HEK293 (cell line): ENCODE measurements around the gene S100A4.

ENCODE experiments used
- CTCF ChIA-PET: fragments of 350-600 bp; formaldehyde crosslinking; extraction: SDS; loops from one replicate; lab custom pipeline; 2021; ENCODE audit warnings: antibody characterized with exemption; lab: Yijun Ruan, JAX
- POLR2A ChIA-PET: fragments of 300-600 bp; formaldehyde crosslinking; extraction: SDS; loops from one replicate; lab custom pipeline; 2020; ENCODE audit warnings: antibody characterized with exemption, inconsistent platforms; lab: Yijun Ruan, JAX
- H3K27ac ChIP-seq: fragments of 200-500 bp; sonication (Bioruptor generic); 2 replicates; pipeline ENCODE4 v1.5.1; 2014; ENCODE audit warnings: low read depth, low read length, control low read depth, inconsistent platforms; ENCODE audit errors: extremely low read depth
- H3K36me3 ChIP-seq, 2 experiments: fragments of 200-500 bp in 1 of 2; sonication (Bioruptor generic) in 1 of 2; 1 replicate in 1 of 2; 2 replicates in 1 of 2; pipeline ENCODE4 v1.5.1; 2014 to 2017; ENCODE audit warnings: inconsistent platforms in 2 of 2, low read length in 2 of 2; ENCODE audit not compliant: control insufficient read depth in 2 of 2, insufficient read depth in 1 of 2
- H3K4me1 ChIP-seq: fragments of 200-500 bp; sonication (Bioruptor generic); 2 replicates; pipeline ENCODE4 v1.5.1; 2014; ENCODE audit warnings: mild to moderate bottlenecking, low read length, inconsistent platforms; ENCODE audit not compliant: control insufficient read depth, insufficient read depth
- H3K4me3 ChIP-seq: 2 replicates; pipeline ENCODE4 v1.5.1; 2011; ENCODE audit warnings: low read depth, mild to moderate bottlenecking, control low read depth, low read length, moderate library complexity
- H3K9me3 ChIP-seq: fragments of 200-500 bp; sonication (Bioruptor generic); 2 replicates; pipeline ENCODE4 v1.5.1; 2014; ENCODE audit warnings: low read depth, low read length, inconsistent platforms; ENCODE audit not compliant: control insufficient read depth, insufficient read depth
- BCL11B ChIP-seq: fragments of 450-650 bp; formaldehyde crosslinking; IDR thresholded peaks from 2 replicates; pipeline ENCODE4 v1.5.1; 2016; ENCODE audit warnings: low read depth, missing biosample characterization, missing genetic modification characterization
- GLIS1 ChIP-seq: fragments of 450-650 bp; formaldehyde crosslinking; IDR thresholded peaks from 2 replicates; pipeline ENCODE4 v1.5.1; 2016; ENCODE audit warnings: missing biosample characterization, missing genetic modification characterization
- GLIS2 ChIP-seq: fragments of 450-650 bp; formaldehyde crosslinking; IDR thresholded peaks from 2 replicates; pipeline ENCODE4 v1.5.1; 2016; ENCODE audit warnings: missing biosample characterization, missing genetic modification characterization
- ZFHX2 ChIP-seq: fragments of 450-650 bp; formaldehyde crosslinking; conservative IDR thresholded peaks from 2 replicates; pipeline ENCODE4 v1.5.1; 2016; ENCODE audit warnings: missing biosample characterization, missing genetic modification characterization
- ZIC2 ChIP-seq: fragments of 450-650 bp; formaldehyde crosslinking; IDR thresholded peaks from 2 replicates; pipeline ENCODE4 v1.5.1; 2016; ENCODE audit warnings: missing biosample characterization, missing genetic modification characterization
- ZNF341 ChIP-seq: fragments of 450-650 bp; formaldehyde crosslinking; IDR thresholded peaks from 2 replicates; pipeline ENCODE4; 2016; ENCODE audit warnings: low read depth, missing biosample characterization, missing genetic modification characterization
- ZNF416 ChIP-seq: fragments of 450-650 bp; formaldehyde crosslinking; IDR thresholded peaks from 2 replicates; pipeline ENCODE4 v1.5.1; 2016; ENCODE audit warnings: missing biosample characterization, missing genetic modification characterization
- ZNF529 ChIP-seq: fragments of 450-650 bp; formaldehyde crosslinking; IDR thresholded peaks from 2 replicates; pipeline ENCODE4 v1.5.1; 2017; ENCODE audit warnings: missing genetic modification characterization, missing biosample characterization; ENCODE audit not compliant: insufficient replicate concordance
- ZNF610 ChIP-seq: fragments of 450-650 bp; formaldehyde crosslinking; IDR thresholded peaks from 2 replicates; pipeline ENCODE4 v1.5.1; 2016; ENCODE audit warnings: missing biosample characterization, missing genetic modification characterization, borderline replicate concordance
- ZNF777 ChIP-seq: fragments of 450-650 bp; formaldehyde crosslinking; IDR thresholded peaks from 2 replicates; pipeline ENCODE4 v1.5.1; 2017; ENCODE audit warnings: missing biosample characterization, missing genetic modification characterization, borderline replicate concordance
- TF ChIP-seq, protein P1 (sequence below): fragments of 450-650 bp; formaldehyde crosslinking; IDR thresholded peaks from 2 replicates; pipeline ENCODE4 v1.5.1; 2017; ENCODE audit warnings: missing biosample characterization, missing genetic modification characterization
- TF ChIP-seq, protein P2 (sequence below): fragments of 450-650 bp; formaldehyde crosslinking; IDR thresholded peaks from 2 replicates; pipeline ENCODE4 v1.5.1; 2016; ENCODE audit warnings: missing biosample characterization, missing genetic modification characterization
- TF ChIP-seq, protein P3 (sequence below): fragments of 450-650 bp; formaldehyde crosslinking; IDR thresholded peaks from 2 replicates; pipeline ENCODE4 v1.5.1; 2016; ENCODE audit warnings: missing biosample characterization, missing genetic modification characterization
- TF ChIP-seq, protein P4 (sequence below): fragments of 450-650 bp; formaldehyde crosslinking; conservative IDR thresholded peaks from 2 replicates; pipeline ENCODE4 v1.5.1; 2016; ENCODE audit warnings: low read depth, missing biosample characterization, missing genetic modification characterization

The S100A4 gene

DNA sequence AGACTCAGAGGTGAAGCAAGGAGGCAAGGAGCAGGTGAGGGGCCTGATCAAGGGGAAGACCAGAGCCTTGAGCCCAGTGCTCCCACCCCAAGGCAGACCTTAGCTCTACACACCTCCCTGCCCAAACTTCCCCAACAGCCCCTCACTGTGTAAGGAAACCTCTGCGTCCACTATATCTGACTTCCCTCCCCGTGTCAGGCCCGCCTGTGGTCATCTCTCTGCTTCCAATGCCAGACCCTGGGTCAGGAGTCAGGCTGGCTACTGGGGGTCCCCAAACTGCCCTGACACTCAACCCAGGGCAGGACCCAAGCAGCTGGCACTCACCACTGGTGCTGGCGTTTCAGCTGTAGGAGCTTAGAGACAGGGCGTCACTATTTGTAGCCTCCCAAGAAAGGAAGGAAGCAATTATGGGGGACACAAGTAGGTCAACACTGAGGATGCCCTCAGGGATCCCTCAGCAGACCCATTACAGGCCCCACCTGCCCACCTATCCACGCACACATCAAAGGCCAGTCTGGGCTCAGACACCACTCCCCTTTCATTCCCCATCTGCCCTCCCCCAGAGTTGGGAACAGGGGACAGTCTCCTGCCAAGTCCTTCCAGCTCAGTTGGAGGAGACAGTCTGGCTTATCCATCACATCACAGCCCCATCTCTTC, 4.3 kb upstream of the S100A4 start:
- POLR2A ChIA-PET, result interaction anchor here (1.0 kb wide), 1 partner anchor 16 kb away, joined by 3 read pairs; the partner anchor contains the start of gene S100A2
- H3K4me1 ChIP-seq, result no peaks in the 10 kb centered on the region

DNA sequence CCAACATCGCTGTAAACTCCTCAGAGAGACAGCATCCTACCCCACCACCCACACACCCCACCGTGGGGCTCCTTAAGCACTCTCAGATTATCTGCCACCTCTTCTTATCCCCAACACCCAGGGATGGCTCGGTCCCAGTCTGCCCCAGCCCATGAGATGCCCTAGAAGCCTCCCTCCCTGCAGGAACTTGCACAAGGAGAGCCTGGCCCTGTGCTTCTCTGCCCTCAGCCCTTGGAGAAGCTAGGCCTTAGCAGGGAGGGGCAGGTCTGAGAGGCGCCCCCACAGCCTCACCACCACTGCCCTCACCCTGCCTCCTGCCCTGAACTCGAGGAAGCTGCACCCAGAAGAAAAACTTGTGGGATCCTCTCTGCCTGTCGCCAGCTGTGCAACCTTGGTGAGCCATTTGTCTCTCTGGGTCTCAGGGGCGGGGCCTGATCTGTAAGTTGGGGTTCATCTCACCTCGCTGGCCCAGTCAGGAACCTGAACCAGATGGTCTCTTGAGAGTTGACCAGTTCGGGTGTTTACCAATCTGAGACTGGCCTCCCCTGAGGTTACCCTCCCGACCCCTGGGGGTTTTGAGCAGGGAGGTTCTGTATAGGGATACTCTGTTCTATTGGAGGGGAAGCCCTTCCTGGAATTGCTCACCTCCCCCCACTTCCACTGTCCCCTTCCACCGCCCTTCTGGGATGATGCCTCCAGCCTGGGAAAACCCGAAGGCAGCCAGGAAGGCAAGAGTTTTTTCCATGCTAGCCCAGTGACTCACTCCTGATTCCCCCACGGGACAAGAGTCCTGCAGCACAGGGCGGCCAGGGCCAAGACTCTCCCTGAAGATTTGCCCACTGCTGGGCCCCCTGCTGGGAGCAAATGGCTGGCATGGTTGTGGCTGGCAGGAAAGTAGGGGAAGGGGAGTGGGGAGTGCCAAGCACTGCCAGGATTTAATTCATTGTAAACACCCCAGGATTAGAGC, 3.4 kb upstream of the S100A4 start, which contains the start of gene S100A3:
Gene S100A3 (minus strand): TSS at position 537 of the 967 bp plus-strand sequence. CDS start 773 bp downstream, outside the sequence.
- ChIA-PET CTCF (interaction anchor here (0.6 to 3.3 kb wide), 5 partner anchors 15 to 79 kb away, joined by 3 to 12 read pairs (median 4); partner anchors contain the start of gene S100A13), POLR2A (interaction anchor here (1.0 kb wide), 1 partner anchor 17 kb away, joined by 3 read pairs; no protein-coding TSS in a partner anchor)
- TF ChIP-seq ZFHX2 (tag by site-specific recombination), result peak; percentile 36
- TF ChIP-seq, protein P1, sequence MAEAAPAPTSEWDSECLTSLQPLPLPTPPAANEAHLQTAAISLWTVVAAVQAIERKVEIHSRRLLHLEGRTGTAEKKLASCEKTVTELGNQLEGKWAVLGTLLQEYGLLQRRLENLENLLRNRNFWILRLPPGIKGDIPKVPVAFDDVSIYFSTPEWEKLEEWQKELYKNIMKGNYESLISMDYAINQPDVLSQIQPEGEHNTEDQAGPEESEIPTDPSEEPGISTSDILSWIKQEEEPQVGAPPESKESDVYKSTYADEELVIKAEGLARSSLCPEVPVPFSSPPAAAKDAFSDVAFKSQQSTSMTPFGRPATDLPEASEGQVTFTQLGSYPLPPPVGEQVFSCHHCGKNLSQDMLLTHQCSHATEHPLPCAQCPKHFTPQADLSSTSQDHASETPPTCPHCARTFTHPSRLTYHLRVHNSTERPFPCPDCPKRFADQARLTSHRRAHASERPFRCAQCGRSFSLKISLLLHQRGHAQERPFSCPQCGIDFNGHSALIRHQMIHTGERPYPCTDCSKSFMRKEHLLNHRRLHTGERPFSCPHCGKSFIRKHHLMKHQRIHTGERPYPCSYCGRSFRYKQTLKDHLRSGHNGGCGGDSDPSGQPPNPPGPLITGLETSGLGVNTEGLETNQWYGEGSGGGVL (tag by site-specific recombination), result peak; percentile 49; the same call in 1 of the 2 replicates
- TF ChIP-seq GLIS1 (tag by site-specific recombination), result peak; percentile 63
- TF ChIP-seq ZNF341 (tag by site-specific recombination), result peak; percentile 94
- TF ChIP-seq ZNF416, result no peak
- peak; percentile 34 for TF ChIP-seq GLIS2 (tag by site-specific recombination)
- no peak for TF ChIP-seq ZNF777 (tag by site-specific recombination)
- no peak for TF ChIP-seq BCL11B (tag by site-specific recombination)
- TF ChIP-seq, protein P2, sequence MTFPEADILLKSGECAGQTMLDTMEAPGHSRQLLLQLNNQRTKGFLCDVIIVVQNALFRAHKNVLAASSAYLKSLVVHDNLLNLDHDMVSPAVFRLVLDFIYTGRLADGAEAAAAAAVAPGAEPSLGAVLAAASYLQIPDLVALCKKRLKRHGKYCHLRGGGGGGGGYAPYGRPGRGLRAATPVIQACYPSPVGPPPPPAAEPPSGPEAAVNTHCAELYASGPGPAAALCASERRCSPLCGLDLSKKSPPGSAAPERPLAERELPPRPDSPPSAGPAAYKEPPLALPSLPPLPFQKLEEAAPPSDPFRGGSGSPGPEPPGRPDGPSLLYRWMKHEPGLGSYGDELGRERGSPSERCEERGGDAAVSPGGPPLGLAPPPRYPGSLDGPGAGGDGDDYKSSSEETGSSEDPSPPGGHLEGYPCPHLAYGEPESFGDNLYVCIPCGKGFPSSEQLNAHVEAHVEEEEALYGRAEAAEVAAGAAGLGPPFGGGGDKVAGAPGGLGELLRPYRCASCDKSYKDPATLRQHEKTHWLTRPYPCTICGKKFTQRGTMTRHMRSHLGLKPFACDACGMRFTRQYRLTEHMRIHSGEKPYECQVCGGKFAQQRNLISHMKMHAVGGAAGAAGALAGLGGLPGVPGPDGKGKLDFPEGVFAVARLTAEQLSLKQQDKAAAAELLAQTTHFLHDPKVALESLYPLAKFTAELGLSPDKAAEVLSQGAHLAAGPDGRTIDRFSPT, result 0 out of 2 replicates have a peak, but pooled peaks have one; percentile 22
- TF ChIP-seq, protein P3, sequence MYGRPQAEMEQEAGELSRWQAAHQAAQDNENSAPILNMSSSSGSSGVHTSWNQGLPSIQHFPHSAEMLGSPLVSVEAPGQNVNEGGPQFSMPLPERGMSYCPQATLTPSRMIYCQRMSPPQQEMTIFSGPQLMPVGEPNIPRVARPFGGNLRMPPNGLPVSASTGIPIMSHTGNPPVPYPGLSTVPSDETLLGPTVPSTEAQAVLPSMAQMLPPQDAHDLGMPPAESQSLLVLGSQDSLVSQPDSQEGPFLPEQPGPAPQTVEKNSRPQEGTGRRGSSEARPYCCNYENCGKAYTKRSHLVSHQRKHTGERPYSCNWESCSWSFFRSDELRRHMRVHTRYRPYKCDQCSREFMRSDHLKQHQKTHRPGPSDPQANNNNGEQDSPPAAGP (tag by site-specific recombination), result 0 out of 2 replicates have a peak, but pooled peaks have one; percentile 34
- TF ChIP-seq ZIC2 (tag by site-specific recombination), result peak; percentile 64
- peaks cover 2% of the 10 kb centered on the region; the same call in 1 of the 2 replicates for H3K4me1 ChIP-seq
- H3K36me3 ChIP-seq, result no peaks in the 10 kb centered on the region
- H3K9me3 ChIP-seq, result no peaks in the 10 kb centered on the region
- no peak within 1 kb of the TSS for H3K4me3 ChIP-seq
- H3K27ac ChIP-seq, result no peak within 1 kb of the TSS

More for the DNA sequence above, 4.3 kb upstream of the S100A4 start:
- Histone ChIP-seq H3K36me3 (no peaks in the 10 kb centered on the region), H3K4me3 (no peak overlapping the region), H3K27ac (no peak overlapping the region), H3K9me3 (no peaks in the 10 kb centered on the region)
- no peak for TF ChIP-seq ZNF610 (tag by site-specific recombination)
- no peak for TF ChIP-seq ZNF529
- TF ChIP-seq, protein P4, sequence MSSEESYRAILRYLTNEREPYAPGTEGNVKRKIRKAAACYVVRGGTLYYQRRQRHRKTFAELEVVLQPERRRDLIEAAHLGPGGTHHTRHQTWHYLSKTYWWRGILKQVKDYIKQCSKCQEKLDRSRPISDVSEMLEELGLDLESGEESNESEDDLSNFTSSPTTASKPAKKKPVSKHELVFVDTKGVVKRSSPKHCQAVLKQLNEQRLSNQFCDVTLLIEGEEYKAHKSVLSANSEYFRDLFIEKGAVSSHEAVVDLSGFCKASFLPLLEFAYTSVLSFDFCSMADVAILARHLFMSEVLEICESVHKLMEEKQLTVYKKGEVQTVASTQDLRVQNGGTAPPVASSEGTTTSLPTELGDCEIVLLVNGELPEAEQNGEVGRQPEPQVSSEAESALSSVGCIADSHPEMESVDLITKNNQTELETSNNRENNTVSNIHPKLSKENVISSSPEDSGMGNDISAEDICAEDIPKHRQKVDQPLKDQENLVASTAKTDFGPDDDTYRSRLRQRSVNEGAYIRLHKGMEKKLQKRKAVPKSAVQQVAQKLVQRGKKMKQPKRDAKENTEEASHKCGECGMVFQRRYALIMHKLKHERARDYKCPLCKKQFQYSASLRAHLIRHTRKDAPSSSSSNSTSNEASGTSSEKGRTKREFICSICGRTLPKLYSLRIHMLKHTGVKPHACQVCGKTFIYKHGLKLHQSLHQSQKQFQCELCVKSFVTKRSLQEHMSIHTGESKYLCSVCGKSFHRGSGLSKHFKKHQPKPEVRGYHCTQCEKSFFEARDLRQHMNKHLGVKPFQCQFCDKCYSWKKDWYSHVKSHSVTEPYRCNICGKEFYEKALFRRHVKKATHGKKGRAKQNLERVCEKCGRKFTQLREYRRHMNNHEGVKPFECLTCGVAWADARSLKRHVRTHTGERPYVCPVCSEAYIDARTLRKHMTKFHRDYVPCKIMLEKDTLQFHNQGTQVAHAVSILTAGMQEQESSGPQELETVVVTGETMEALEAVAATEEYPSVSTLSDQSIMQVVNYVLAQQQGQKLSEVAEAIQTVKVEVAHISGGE, result 0 out of 2 replicates have a peak, but pooled peaks have one; percentile 18
- 0 out of 2 replicates have a peak, but pooled peaks have one; percentile 38 for TF ChIP-seq GLIS1 (tag by site-specific recombination)
- CTCF ChIA-PET, result interaction anchor here (0.7 to 3.3 kb wide), 7 partner anchors 16 to 631 kb away, joined by 3 to 12 read pairs (median 4); partner anchors contain the start of gene S100A13
